K562 (cell line): ENCODE results near the gene MARVELD1. TPM values are rescaled to one million over a fixed set of nuclear protein-coding genes. Genes with fewer than 3 reads are reported as not detected.

ENCODE experiments used
- ATAC-seq: fragments of 200-7000 bp; cut with Tn5 transposase; 3 replicates; pipeline ENCODE4 v1.9.1; 2020; ENCODE audit warnings: moderate library complexity
- BruUV-seq: library from RNA; stranded (reverse); fragments of 400-500 nt; replicated peaks from 2 replicates; lab custom pipeline; 2021; lab: Mats Ljungman, UMichigan
- CTCF ChIA-PET: fragments of 300-600 bp; formaldehyde crosslinking; extraction: SDS; loops from one replicate; lab custom pipeline; 2021; ENCODE audit warnings: low intra/inter-chr PET ratio; lab: Yijun Ruan, JAX
- POLR2A ChIA-PET: fragments of 300-600, 350-650 bp; sonication (Branson Sonifier 250); formaldehyde crosslinking; extraction: SDS; loops from one replicate; lab custom pipeline; 2021; ENCODE audit warnings: antibody characterized with exemption, inconsistent platforms; lab: Yijun Ruan, JAX
- DNase-seq, 4 experiments: peaks; one replicate each; pipeline versions ENCODE4 v3.0.0 to v3.0.0-alpha.2; 2011 to 2018; ENCODE audit warnings: low spot score in 3 of 4, mixed read lengths in 3 of 4; ENCODE audit errors: extremely low read depth in 1 of 4
- FAIRE-seq: peaks from 2 replicates; lab custom pipeline; 2011; peaks lifted over from hg19 to GRCh38; lab: Jason Lieb, UNC
- H2AFZ ChIP-seq: 2 replicates; pipeline ENCODE4 v1.6.0; 2011; ENCODE audit warnings: low read depth, low read length, control low read depth, inconsistent platforms
- H3K27ac ChIP-seq: fragments of 200-600 bp; 3 replicates; pipeline ENCODE4 v1.8.0; 2011; ENCODE audit warnings: low read depth, mild to moderate bottlenecking, control low read depth, inconsistent platforms, low read length, moderate library complexity, mixed read lengths; ENCODE audit errors: extremely low read depth
- H3K27me3 ChIP-seq, 2 experiments: fragments of 300-600 bp in 1 of 2; 2 replicates in 1 of 2; 3 replicates in 1 of 2; pipeline versions ENCODE4 v1.6.0 to v1.8.0; 2011; ENCODE audit warnings: inconsistent platforms in 2 of 2, low read length in 2 of 2, mild to moderate bottlenecking in 1 of 2, mixed read lengths in 1 of 2, moderate library complexity in 1 of 2; ENCODE audit not compliant: control insufficient read depth in 2 of 2, insufficient read depth in 2 of 2
- H3K36me3 ChIP-seq: fragments of 300-600 bp; 3 replicates; pipeline ENCODE4 v1.8.0; 2011; ENCODE audit warnings: mild to moderate bottlenecking, low read length, inconsistent platforms; ENCODE audit not compliant: control insufficient read depth, insufficient read depth
- H3K4me1 ChIP-seq, 2 experiments: fragments of 200-600 bp in 1 of 2; replicated peaks in 1 of 2; 2 replicates in 1 of 2; 3 replicates in 1 of 2; pipeline versions ENCODE4 v1.5.1 to v1.8.0; 2011; ENCODE audit warnings: inconsistent platforms in 2 of 2, low read length in 2 of 2, mild to moderate bottlenecking in 1 of 2, mixed read lengths in 1 of 2, moderate library complexity in 1 of 2; ENCODE audit not compliant: control insufficient read depth in 2 of 2, insufficient read depth in 2 of 2
- H3K4me2 ChIP-seq: 2 replicates; pipeline ENCODE4 v1.6.1; 2011; ENCODE audit warnings: low read length, control low read depth, inconsistent platforms, mixed read lengths; ENCODE audit not compliant: insufficient read depth
- H3K4me3 ChIP-seq: fragments of 200-600 bp; sonication (generic), shearing (Covaris generic); 2 replicates; pipeline ENCODE4 v1.5.1; 2016; ENCODE audit warnings: control low read depth, inconsistent platforms
- H3K79me2 ChIP-seq: fragments of 200-600 bp; 3 replicates; pipeline ENCODE4 v1.8.0; 2011; ENCODE audit warnings: low read length, inconsistent platforms; ENCODE audit not compliant: control insufficient read depth, insufficient read depth
- H3K9ac ChIP-seq, 2 experiments: 2 replicates each; pipeline versions ENCODE4 v1.6.0 to v1.6.1; 2011; ENCODE audit warnings: low read depth in 2 of 2, low read length in 2 of 2, control low read depth in 1 of 2, inconsistent platforms in 1 of 2, mild to moderate bottlenecking in 1 of 2, mixed read lengths in 1 of 2; ENCODE audit not compliant: insufficient read depth in 1 of 2
- H3K9me1 ChIP-seq: one replicate; pipeline ENCODE4 v1.6.0; 2011; ENCODE audit warnings: inconsistent platforms, mild to moderate bottlenecking, low read length, moderate library complexity; ENCODE audit not compliant: control insufficient read depth, insufficient read depth
- H3K9me3 ChIP-seq: replicated peaks from 2 replicates; pipeline ENCODE4 v1.5.1; 2011; ENCODE audit warnings: low read depth, low read length, inconsistent platforms; ENCODE audit not compliant: control insufficient read depth, insufficient read depth
- H4K20me1 ChIP-seq: replicated peaks from 2 replicates; pipeline ENCODE4 v1.6.1; 2011; ENCODE audit warnings: low read length, inconsistent platforms, mixed read lengths; ENCODE audit not compliant: control insufficient read depth, insufficient read depth
- ASH1L ChIP-seq: fragments of 450-650 bp; IDR thresholded peaks from 2 replicates; pipeline ENCODE4 v1.6.1; 2018; ENCODE audit warnings: borderline replicate concordance, mild to moderate bottlenecking, low read depth; ENCODE audit not compliant: partially characterized antibody
- BACH1 ChIP-seq: fragments of 200-800 bp; sonication (Bioruptor generic); IDR thresholded peaks from 2 replicates; pipeline ENCODE4 v1.6.1; 2016; ENCODE audit warnings: missing genetic modification characterization, missing compliant biosample characterization
- CBX8 ChIP-seq: fragments of 200-600 bp; sonication (generic); IDR thresholded peaks from 2 replicates; pipeline ENCODE4 v1.6.1; 2012; ENCODE audit warnings: borderline replicate concordance, mixed run types, low read depth, mild to moderate bottlenecking, moderate library complexity, mixed read lengths, low read length, control low read depth, inconsistent platforms; ENCODE audit not compliant: poor library complexity, severe bottlenecking; ENCODE audit errors: extremely low read depth
- DACH1 ChIP-seq: fragments of 450-650 bp; IDR thresholded peaks from 2 replicates; pipeline ENCODE4 v1.6.1; 2018; ENCODE audit not compliant: partially characterized antibody
- FOXJ2 ChIP-seq: fragments of 200-800 bp; sonication (Bioruptor generic); IDR thresholded peaks from 2 replicates; pipeline ENCODE4 v1.6.1; 2016; ENCODE audit warnings: missing genetic modification characterization, missing compliant biosample characterization
- FOXM1 ChIP-seq, 2 experiments: fragments of 450-650 bp in 1 of 2; sonication (generic) in 1 of 2; formaldehyde crosslinking in 1 of 2; IDR thresholded peaks; 2 replicates each; pipeline versions ENCODE4 v1.6.1 to v1.9.0; 2017 to 2022; ENCODE audit warnings: low read depth in 2 of 2, mild to moderate bottlenecking in 2 of 2, missing genetic modification reagents in 1 of 2, moderate library complexity in 1 of 2
- IFI16 ChIP-seq: fragments of 250-450 bp; sonication (Bioruptor Pico); IDR thresholded peaks from 2 replicates; pipeline ENCODE4 v2.1.2; 2022; ENCODE audit warnings: mild to moderate bottlenecking, inconsistent platforms
- POLR2H ChIP-seq: IDR thresholded peaks from 2 replicates; pipeline ENCODE4 v1.6.1; 2016; ENCODE audit warnings: missing genetic modification characterization, low read depth, mild to moderate bottlenecking, control low read depth, missing compliant biosample characterization, moderate library complexity
- PTRF ChIP-seq: fragments of 450-650 bp; IDR thresholded peaks from 2 replicates; pipeline ENCODE4 v1.6.1; 2016; ENCODE audit warnings: mild to moderate bottlenecking, missing genetic modification characterization, missing compliant biosample characterization
- RAD21 ChIP-seq, 2 experiments: fragments of 250-450 bp in 1 of 2; fragments of 450-650 bp in 1 of 2; sonication (Bioruptor Pico) in 1 of 2; formaldehyde crosslinking in 1 of 2; IDR thresholded peaks in 1 of 2; conservative IDR thresholded peaks in 1 of 2; 2 replicates each; pipeline versions ENCODE4 v1.4.0 to v1.8.0; 2020 to 2022; ENCODE audit warnings: mild to moderate bottlenecking in 2 of 2, moderate library complexity in 1 of 2
- RFX1 ChIP-seq: fragments of 450-650 bp; IDR thresholded peaks from 2 replicates; pipeline ENCODE4 v1.6.1; 2016; ENCODE audit warnings: mild to moderate bottlenecking, moderate library complexity
- SAFB ChIP-seq: fragments of 200-400 bp; formaldehyde crosslinking; IDR thresholded peaks from 2 replicates; pipeline ENCODE4 v1.6.1; 2017; ENCODE audit warnings: low read depth, low read length, borderline replicate concordance
- SMAD4 ChIP-seq: fragments of 250-450 bp; sonication (Bioruptor Pico); conservative IDR thresholded peaks from 2 replicates; pipeline ENCODE4 v1.8.0; 2021; ENCODE audit warnings: inconsistent platforms, mild to moderate bottlenecking, moderate library complexity
- SP2 ChIP-seq: IDR thresholded peaks from 2 replicates; pipeline ENCODE4 v1.6.1; 2011; ENCODE audit warnings: mild to moderate bottlenecking, low read depth, low read length, moderate library complexity; ENCODE audit not compliant: poor library complexity, severe bottlenecking; ENCODE audit errors: extremely low read depth
- WGBS: fragments of 100-300 bp; shearing (Covaris generic); methylation state at CpG from one replicate; pipeline ENCODE4 v1.1.6; 2016; ENCODE audit warnings: low coverage, mixed read lengths; ENCODE audit not compliant: insufficient coverage; ENCODE audit errors: missing lambda C conversion rate; 5-methylcytosine and 5-hydroxymethylcytosine counted together
- in situ Hi-C: fragments of 300-500 bp; cut with MboI; formaldehyde crosslinking; loops from 4 replicates; pipeline ENCODE4 v1.15.0; 2018; ENCODE audit warnings: inconsistent platforms, mixed read lengths
- intact Hi-C: fragments of 100-400 bp; cut with micrococcal nuclease; formaldehyde crosslinking; loops from 2 replicates; pipeline ENCODE4 v1.14.2; 2022
- polyA plus RNA-seq, 8 experiments: library from polyadenylated mRNA; depleted of rRNA in 4 of 8; stranded (reverse) in 5 of 8; unstranded in 3 of 8; fragments of >200 nt; fragmentation: Nextera tagmentation in 2 of 8; fragmentation: Illumina TruSeq in 1 of 8; extraction: Ambion mirVana in 2 of 8; extraction: Trizol in 1 of 8; gene quantifications; 2 replicates each; pipeline versions ENCODE4 v1.2.1 to v1.2.3, GENCODE V29; 2011 to 2014; ENCODE audit warnings: inconsistent platforms in 1 of 8, missing spikeins in 1 of 8
- total RNA-seq, 7 experiments: library from RNA; depleted of rRNA in 6 of 7; stranded (reverse); fragments of >200 nt in 6 of 7; fragmentation: Illumina TruSeq in 2 of 7; extraction: Trizol in 2 of 7; gene quantifications; 2 replicates each; pipeline versions ENCODE4 v1.2.1 to v1.2.3, GENCODE V29; 2011 to 2021; ENCODE audit warnings: low replicate concordance in 1 of 7

The MARVELD1 gene
- total and polyA plus RNA-seq, 9 of the 15 experiments (the other 6 are each of a cell fraction or from before 2014, with no cell fraction given), result 2.7 to 12.5 (median 5.3) TPM

- TF ChIP-seq POLR2H, result no peak
- no peak for TF ChIP-seq BACH1 (tag)
- no peak for TF ChIP-seq FOXJ2 (tag)
- no peak for TF ChIP-seq DACH1
- no peak for TF ChIP-seq CBX8
- no peak for TF ChIP-seq SMAD4 (CRISPR knock-in tag)
- TF ChIP-seq SAFB, result no peak
- TF ChIP-seq SP2, result no peak
- no peak for TF ChIP-seq FOXM1 (IDR thresholded peaks at IDR 0.05; ENCODE audit: low read depth)
- TF ChIP-seq FOXM1 (CRISPR knock-in tag; IDR thresholded peaks at IDR 0.05; ENCODE audit: low read depth), result no peak
- no peak for TF ChIP-seq PTRF
- TF ChIP-seq RFX1, result no peak
- no peak for TF ChIP-seq ASH1L
- TF ChIP-seq IFI16 (CRISPR knock-in tag), result no peak
- TF ChIP-seq RAD21 (CRISPR knock-in tag; conservative IDR thresholded peaks at IDR 0.05 in 1 of 2, IDR thresholded peaks at IDR 0.05 in 1 of 2), result no peak
- no peak for ATAC-seq
- H3K4me1 ChIP-seq, result peaks cover 17 to 51% of the 10 kb centered on the region in 2 experiments; a peak in 4 of 5 replicates
- H3K4me2 ChIP-seq, result peak overlapping the region; percentile 71; the same call in 1 of the 2 replicates
- intact Hi-C loops (no loop called here), in situ Hi-C loops (no loop called here)
- no peaks in the 10 kb centered on the region; the same call in 2 of the 3 replicates for H3K79me2 ChIP-seq
- no peak for FAIRE-seq
- H3K27me3 ChIP-seq, result no peaks in the 10 kb centered on the region
- ChIA-PET CTCF (no interaction called here), POLR2A (interaction anchor here (1.5 to 1.6 kb wide), 2 partner anchors 8 to 11 kb away, joined by 3 to 7 read pairs; no protein-coding TSS in a partner anchor)
- TSS peak; percentile 36 for BruUV-seq
- no peak for DNase-seq
- H3K9me1 ChIP-seq, result no peaks in the 10 kb centered on the region
- no peaks in the 10 kb centered on the region for H4K20me1 ChIP-seq
- no peaks in the 10 kb centered on the region for H3K36me3 ChIP-seq
- H3K9me3 ChIP-seq, result no peaks in the 10 kb centered on the region
- 60% methylated on average over 6 of the region's 8 CpGs for WGBS
- no peak overlapping the region for H3K27ac ChIP-seq
- H2AFZ ChIP-seq, result no peak overlapping the region
- peak overlapping the region in 1 of 2 experiments; percentile 92; a peak in 1 of 4 replicates for H3K9ac ChIP-seq
- 0 out of 2 replicates have a peak overlapping the region, but pooled peaks have one; percentile 38 for H3K4me3 ChIP-seq
Measured at GRCh38 chr10:97715259-97715874, 1.8 kb downstream of the MARVELD1 start.
